Neuronal stem cell (in vitro differentiated cells): ENCODE results near the gene SUGCT.
"Not testable (repeated sequence)": the region's sequence is repeated elsewhere in the genome, so short reads cannot be mapped to it uniquely, and the experiment has no call there.

Experiments
- DNase-seq: peaks from one replicate; pipeline ENCODE4 v3.0.0-alpha.2; 2013; ENCODE audit warnings: low spot score
- H2AFZ ChIP-seq: one replicate; pipeline ENCODE4 v1.6.1; 2013; ENCODE audit warnings: mild to moderate bottlenecking, low read length, inconsistent platforms
- H2AK5ac ChIP-seq: 2 replicates; pipeline ENCODE4 v1.6.1; 2013; ENCODE audit warnings: low read depth, mild to moderate bottlenecking, inconsistent platforms, low read length, moderate library complexity, mixed read lengths
- H2BK120ac ChIP-seq: 2 replicates; pipeline ENCODE4 v1.6.1; 2013; ENCODE audit warnings: low read depth, mild to moderate bottlenecking, inconsistent platforms, low read length, moderate library complexity, mixed read lengths
- H2BK12ac ChIP-seq: one replicate; pipeline ENCODE4 v1.6.1; 2013; ENCODE audit warnings: low read length, inconsistent platforms
- H2BK15ac ChIP-seq: 2 replicates; pipeline ENCODE4 v1.6.1; 2013; ENCODE audit warnings: mild to moderate bottlenecking, low read length, inconsistent platforms, mixed read lengths
- H2BK5ac ChIP-seq: one replicate; pipeline ENCODE4 v1.6.1; 2013; ENCODE audit warnings: inconsistent platforms, mild to moderate bottlenecking, low read length, moderate library complexity
- H3K14ac ChIP-seq: one replicate; pipeline ENCODE4 v1.6.1; 2013; ENCODE audit warnings: low read length, inconsistent platforms
- H3K18ac ChIP-seq: 2 replicates; pipeline ENCODE4 v1.6.1; 2013; ENCODE audit warnings: low read length, inconsistent platforms
- H3K23ac ChIP-seq: 2 replicates; pipeline ENCODE4 v1.6.1; 2013; ENCODE audit warnings: low read depth, mild to moderate bottlenecking, mixed read lengths, low read length, inconsistent platforms; ENCODE audit not compliant: poor library complexity
- H3K27ac ChIP-seq: replicated peaks from 3 replicates; pipeline ENCODE4 v1.5.1; 2013; ENCODE audit warnings: low read length, inconsistent platforms
- H3K27me3 ChIP-seq, 3 experiments: 2 replicates each; pipeline ENCODE4 v1.6.1; 2013; ENCODE audit warnings: low read length in 3 of 3, mild to moderate bottlenecking in 2 of 3, inconsistent platforms in 1 of 3, low read depth in 1 of 3, mixed read lengths in 1 of 3, moderate library complexity in 1 of 3; ENCODE audit not compliant: control insufficient read depth in 3 of 3, insufficient read depth in 3 of 3
- H3K36me3 ChIP-seq, 2 donors: replicated peaks in 1 of 2; 2 replicates each; pipeline ENCODE4 v1.6.1; 2013; ENCODE audit warnings: low read length in 2 of 2; ENCODE audit not compliant: control insufficient read depth in 2 of 2, insufficient read depth in 2 of 2
- H3K4ac ChIP-seq: 2 replicates; pipeline ENCODE4 v1.6.1; 2013; ENCODE audit warnings: inconsistent platforms, mild to moderate bottlenecking, low read length, moderate library complexity
- H3K4me1 ChIP-seq, 2 donors: 1 replicate in 1 of 2; 2 replicates in 1 of 2; pipeline ENCODE4 v1.6.1; 2013; ENCODE audit warnings: low read length in 2 of 2, low read depth in 1 of 2; ENCODE audit not compliant: control insufficient read depth in 2 of 2, insufficient read depth in 1 of 2
- H3K4me2 ChIP-seq: one replicate; pipeline ENCODE4 v1.6.1; 2013; ENCODE audit warnings: mild to moderate bottlenecking, low read length, inconsistent platforms; ENCODE audit not compliant: insufficient read depth, poor library complexity, severe bottlenecking
- H3K4me3 ChIP-seq, 2 donors: 2 replicates each; pipeline ENCODE4 v1.5.1; 2013; ENCODE audit warnings: low read length in 2 of 2, mild to moderate bottlenecking in 2 of 2, inconsistent platforms in 1 of 2, moderate library complexity in 1 of 2
- H3K79me1 ChIP-seq: one replicate; pipeline ENCODE4 v1.6.1; 2013; ENCODE audit warnings: low read depth, mild to moderate bottlenecking, inconsistent platforms, low read length, moderate library complexity
- H3K9ac ChIP-seq: one replicate; pipeline ENCODE4 v1.6.1; 2013; ENCODE audit warnings: mild to moderate bottlenecking, low read depth, low read length, inconsistent platforms; ENCODE audit not compliant: poor library complexity
- H3K9me3 ChIP-seq, 2 donors: replicated peaks in 1 of 2; 2 replicates each; pipeline versions ENCODE3 to v1.6.1; 2013; ENCODE audit warnings: low read length in 2 of 2, mild to moderate bottlenecking in 2 of 2, inconsistent platforms in 1 of 2, low read depth in 1 of 2, mixed read lengths in 1 of 2, moderate library complexity in 1 of 2; ENCODE audit not compliant: control insufficient read depth in 2 of 2, insufficient read depth in 1 of 2
- H4K8ac ChIP-seq: one replicate; pipeline ENCODE4 v1.6.1; 2013; ENCODE audit warnings: low read depth, mild to moderate bottlenecking, inconsistent platforms, low read length, moderate library complexity
- H4K91ac ChIP-seq: one replicate; pipeline ENCODE4 v1.6.1; 2013; ENCODE audit warnings: low read length, low read depth, mild to moderate bottlenecking, inconsistent platforms; ENCODE audit not compliant: poor library complexity
- WGBS, 2 donors: extraction: QIAGEN DNeasy Blood & Tissue Kit; methylation state at CpG; one replicate each; pipeline ENCODE4 v1.1.7; 2013; ENCODE audit warnings: missing lambda C conversion rate in 2 of 2, mixed read lengths in 1 of 2; ENCODE audit not compliant: insufficient read length in 2 of 2, insufficient replicate concordance in 1 of 2; ENCODE audit errors: extremely low coverage in 2 of 2; 5-methylcytosine and 5-hydroxymethylcytosine counted together

Gene SUGCT

DNA sequence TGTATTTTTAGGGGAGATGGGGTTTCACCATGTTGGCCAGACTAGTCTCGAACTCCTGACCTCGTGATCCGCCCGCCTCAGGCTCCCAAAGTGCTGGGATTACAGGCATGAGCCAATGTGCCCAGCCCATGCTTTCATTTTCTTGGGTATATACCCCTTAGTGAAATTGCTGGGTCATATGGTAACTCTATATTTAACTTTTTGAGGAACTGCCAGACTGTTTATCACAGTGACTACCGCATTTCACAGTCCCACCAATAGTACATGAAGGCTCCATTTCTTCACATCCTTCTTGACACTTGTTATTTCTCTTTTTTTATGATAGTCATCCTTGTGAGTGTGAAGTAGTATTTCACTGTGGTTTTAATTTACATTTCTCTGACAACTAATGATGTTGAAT, 134.0 kb downstream of the SUGCT start:
- H3K23ac ChIP-seq, H3K4me3 ChIP-seq, DNase-seq, H3K9ac ChIP-seq, H3K27me3 ChIP-seq, H3K4me1 ChIP-seq, H3K18ac ChIP-seq, H2BK12ac ChIP-seq, H2BK15ac ChIP-seq, H3K36me3 ChIP-seq, H4K91ac ChIP-seq, H3K79me1 ChIP-seq, H2AK5ac ChIP-seq, H3K9me3 ChIP-seq, H3K14ac ChIP-seq, H3K4me2 ChIP-seq, H2BK120ac ChIP-seq, H2BK5ac ChIP-seq, H2AFZ ChIP-seq, H4K8ac ChIP-seq, H3K27ac ChIP-seq, H3K4ac ChIP-seq: not testable (repeated sequence)
- no CpG with 5 or more reads among the region's 5 CpGs for WGBS, 2 donors

DNA sequence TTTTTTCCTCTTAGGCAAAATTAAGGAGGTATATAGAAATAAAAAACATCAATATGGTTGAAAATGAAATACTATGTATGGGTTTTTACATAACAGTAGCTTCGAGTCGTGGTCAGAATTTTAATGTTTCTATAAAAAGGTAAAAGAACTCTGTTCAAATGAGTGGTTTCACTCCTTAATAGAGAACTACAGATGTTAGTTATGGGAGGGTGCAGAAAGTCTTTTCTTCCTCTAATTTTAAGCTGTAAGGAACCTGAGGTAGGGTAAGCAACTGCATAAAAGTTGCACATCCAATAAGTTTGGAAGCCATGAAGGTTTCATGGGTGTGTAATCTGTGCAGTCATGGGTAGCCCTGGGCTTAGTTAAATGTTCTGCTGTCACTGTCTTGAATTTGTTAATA, 141.3 kb downstream of the SUGCT start:
- no peak overlapping the region for H2BK15ac ChIP-seq
- H2BK120ac ChIP-seq, result no peak overlapping the region
- H3K36me3 ChIP-seq, result no peaks in the 10 kb centered on the region
- H4K91ac ChIP-seq, result no peak overlapping the region
- no peak overlapping the region for H3K27ac ChIP-seq
- no peaks in the 10 kb centered on the region for H3K4me1 ChIP-seq
- WGBS, 2 donors, result no CpG with 5 or more reads among the region's 2 CpGs
- H3K18ac ChIP-seq, result no peak overlapping the region
- H3K4ac ChIP-seq, result no peak overlapping the region
- H3K9ac ChIP-seq, result no peak overlapping the region
- no peak overlapping the region for H3K4me2 ChIP-seq
- no peak for DNase-seq
- no peak overlapping the region for H2BK5ac ChIP-seq
- H2BK12ac ChIP-seq, result no peak overlapping the region
- H3K4me3 ChIP-seq, result no peak overlapping the region
- H4K8ac ChIP-seq, result no peak overlapping the region
- H3K27me3 ChIP-seq, result no peaks in the 10 kb centered on the region
- H3K23ac ChIP-seq, result no peak overlapping the region
- H3K9me3 ChIP-seq, result peaks cover 0 to under 1% of the 10 kb centered on the region in 2 donors
- no peak overlapping the region for H3K14ac ChIP-seq
- H2AFZ ChIP-seq, result no peak overlapping the region
- H2AK5ac ChIP-seq, result no peak overlapping the region
- no peaks in the 10 kb centered on the region for H3K79me1 ChIP-seq

DNA sequence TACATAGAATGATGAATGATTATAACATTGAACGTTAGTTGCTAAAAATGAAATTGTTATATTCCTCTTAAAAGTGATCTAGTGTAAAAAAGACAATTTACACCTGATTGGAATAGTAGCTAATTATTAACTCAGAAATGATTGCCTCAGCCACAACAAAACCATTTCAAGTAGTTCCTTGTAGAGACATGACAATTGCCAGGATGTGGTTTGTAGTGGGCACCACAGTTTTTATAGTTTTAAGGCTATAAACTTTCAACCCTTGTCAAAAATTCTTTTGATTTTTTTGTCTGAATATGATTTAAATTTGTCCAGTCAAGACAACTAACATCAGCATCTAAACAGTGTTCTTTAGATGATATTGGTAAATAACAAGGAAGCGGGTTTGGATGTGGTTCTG, 145.2 kb downstream of the SUGCT start:
- Histone ChIP-seq H3K27ac (no peak overlapping the region), H3K79me1 (no peaks in the 10 kb centered on the region), H4K91ac (no peak overlapping the region), H2BK12ac (no peak overlapping the region), H3K9me3 (peaks cover 0 to 1% of the 10 kb centered on the region in 2 donors), H3K4me3 (no peak overlapping the region), H2AK5ac (no peak overlapping the region), H3K14ac (no peak overlapping the region), H3K27me3 (no peaks in the 10 kb centered on the region), H3K9ac (no peak overlapping the region), H3K4me1 (no peaks in the 10 kb centered on the region), H2BK15ac (no peak overlapping the region), H3K4ac (no peak overlapping the region), H3K36me3 (no peaks in the 10 kb centered on the region), H2AFZ (no peak overlapping the region), H3K18ac (no peak overlapping the region), H3K4me2 (no peak overlapping the region), H2BK120ac (no peak overlapping the region), H2BK5ac (no peak overlapping the region), H3K23ac (no peak overlapping the region), H4K8ac (no peak overlapping the region)
- no CpG with 5 or more reads among the region's 2 CpGs for WGBS, 2 donors
- DNase-seq, result no peak

DNA sequence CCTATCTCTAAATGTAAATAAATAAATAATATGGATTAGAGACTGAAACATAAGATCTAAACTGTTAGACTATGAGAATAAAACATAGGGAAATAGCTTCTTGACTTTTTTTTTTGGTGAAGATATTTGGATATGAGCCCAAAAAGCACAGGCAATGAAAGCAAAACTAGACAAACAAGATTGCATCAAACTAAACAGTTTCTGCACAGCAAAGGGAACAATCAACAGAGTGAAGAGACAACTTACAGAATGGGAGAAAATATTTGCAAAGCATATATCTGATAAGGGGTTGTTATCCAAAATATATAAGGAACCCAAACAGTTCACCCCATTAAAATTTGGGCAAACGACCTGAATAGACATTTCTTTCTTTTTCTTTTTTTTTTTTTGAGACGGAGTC, 148.1 kb downstream of the SUGCT start:
- no peak overlapping the region for H2AFZ ChIP-seq
- no peak overlapping the region for H2AK5ac ChIP-seq
- no peak overlapping the region for H2BK120ac ChIP-seq
- H3K4me1 ChIP-seq, result no peaks in the 10 kb centered on the region
- H4K8ac ChIP-seq, result no peak overlapping the region
- H3K4me2 ChIP-seq, result no peak overlapping the region
- H3K27ac ChIP-seq, result no peak overlapping the region
- no peak overlapping the region for H3K23ac ChIP-seq
- H2BK15ac ChIP-seq, result no peak overlapping the region
- no peak for DNase-seq
- H3K4me3 ChIP-seq, result no peak overlapping the region
- peaks cover 0 to 1% of the 10 kb centered on the region in 2 donors for H3K9me3 ChIP-seq
- H2BK5ac ChIP-seq, result no peak overlapping the region
- H3K79me1 ChIP-seq, result no peaks in the 10 kb centered on the region
- no CpG with 5 or more reads among the region's 2 CpGs for WGBS, 2 donors
- no peaks in the 10 kb centered on the region for H3K36me3 ChIP-seq
- H3K4ac ChIP-seq, result no peak overlapping the region
- H3K18ac ChIP-seq, result no peak overlapping the region
- no peak overlapping the region for H4K91ac ChIP-seq
- no peak overlapping the region for H3K14ac ChIP-seq
- H3K27me3 ChIP-seq, result no peaks in the 10 kb centered on the region
- H3K9ac ChIP-seq, result no peak overlapping the region
- H2BK12ac ChIP-seq, result no peak overlapping the region
